SH-SY5Y (cell line): Measurements from ENCODE around the gene RAP1B.

Experiments used
- GATA2 ChIP-seq: IDR thresholded peaks from 2 replicates; pipeline ENCODE4 v1.6.1; 2011; ENCODE audit warnings: mild to moderate bottlenecking, low read depth, low read length
- GATA3 ChIP-seq: IDR thresholded peaks from 2 replicates; pipeline ENCODE4 v1.6.1; 2011; ENCODE audit warnings: low read depth, mild to moderate bottlenecking, low read length, moderate library complexity

Gene RAP1B

GRCh38 chr12:68633614-68634558 is 23.2 kb downstream of the RAP1B start:
- TF ChIP-seq GATA2 (no peak), GATA3 (no peak)

DNA sequence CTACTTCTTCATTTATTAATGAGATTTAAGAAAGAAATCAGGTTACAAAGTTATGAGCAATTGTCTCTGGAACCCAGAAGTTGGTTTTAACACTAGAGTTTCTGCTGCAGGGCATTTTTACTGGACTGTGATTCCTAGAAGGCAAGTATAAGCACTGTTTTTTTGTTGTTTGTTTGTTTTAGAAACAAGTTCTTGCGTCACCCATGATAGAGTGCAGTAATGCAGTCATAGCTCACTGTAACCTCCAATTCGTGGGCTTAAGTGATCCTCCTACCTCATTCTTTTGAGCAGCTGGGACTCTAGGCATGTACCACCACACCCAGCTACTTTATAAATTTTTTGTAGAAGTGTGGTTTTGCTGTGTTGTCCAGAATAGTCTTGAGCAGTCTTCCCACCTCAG is 25.6 kb downstream of the RAP1B start:
- TF ChIP-seq GATA2 (no peak), GATA3 (no peak)

DNA sequence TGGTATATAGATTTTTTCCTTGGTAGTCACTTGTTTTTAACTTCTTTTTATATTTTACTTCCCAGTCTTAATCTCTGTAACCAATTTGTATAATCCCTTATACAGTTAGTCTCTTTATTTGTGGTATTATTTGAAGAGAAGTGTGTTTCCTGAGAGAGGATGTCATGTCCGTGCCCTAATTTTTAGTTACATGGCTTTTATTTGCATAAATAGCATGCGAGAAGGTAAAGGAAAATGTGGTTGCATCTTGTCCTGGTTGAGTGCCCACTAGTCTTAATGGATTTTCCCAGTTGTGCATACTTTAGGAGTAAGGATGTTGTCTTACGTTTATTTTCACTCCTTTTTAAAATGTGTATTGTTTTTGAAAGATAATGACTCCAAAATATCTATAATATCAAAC is 27.5 kb downstream of the RAP1B start:
- TF ChIP-seq GATA3 (no peak), GATA2 (no peak)

- no peak for TF ChIP-seq GATA2
- TF ChIP-seq GATA3, result no peak
Measured at GRCh38 chr12:68638721-68639395, 28.2 kb downstream of the RAP1B start.

GRCh38 chr12:68639396-68639767 is 28.7 kb downstream of the RAP1B start:
- TF ChIP-seq GATA2 (no peak), GATA3 (no peak)

GRCh38 chr12:68641138-68641537 is 30.4 kb downstream of the RAP1B start:
- TF ChIP-seq GATA2, result no peak
- TF ChIP-seq GATA3, result no peak

GRCh38 chr12:68646484-68646883 is 35.8 kb downstream of the RAP1B start:
- TF ChIP-seq GATA3, result no peak
- TF ChIP-seq GATA2, result no peak

DNA sequence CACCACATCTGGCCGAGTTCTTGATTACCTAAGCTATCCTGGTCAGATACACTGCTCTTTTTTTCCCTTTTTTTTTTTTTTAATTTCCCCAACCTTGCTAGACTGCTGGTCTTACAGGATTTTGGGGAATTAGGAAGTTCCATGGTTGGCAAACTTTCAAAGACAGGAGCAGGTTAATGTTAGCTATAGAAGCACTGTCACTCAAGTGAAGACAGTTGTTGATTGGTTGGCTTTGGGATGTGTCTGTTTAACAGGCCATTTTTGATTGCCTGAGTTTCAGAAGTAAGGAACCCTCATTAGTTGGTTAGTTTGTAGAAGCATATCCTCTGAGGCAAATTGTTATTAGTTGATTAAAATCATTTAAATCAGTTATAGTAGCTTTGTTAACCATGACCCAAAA is 36.8 kb downstream of the RAP1B start:
- TF ChIP-seq GATA2, result no peak

GRCh38 chr12:68648179-68648578 is 37.5 kb downstream of the RAP1B start:
- TF ChIP-seq GATA3 (no peak), GATA2 (no peak)

GRCh38 chr12:68665016-68665569 is 54.4 kb downstream of the RAP1B start:
- TF ChIP-seq GATA2 (no peak), GATA3 (no peak)

- TF ChIP-seq GATA3 (no peak), GATA2 (no peak)
Measured at GRCh38 chr12:68667291-68667690, 56.6 kb downstream of the RAP1B start.

DNA sequence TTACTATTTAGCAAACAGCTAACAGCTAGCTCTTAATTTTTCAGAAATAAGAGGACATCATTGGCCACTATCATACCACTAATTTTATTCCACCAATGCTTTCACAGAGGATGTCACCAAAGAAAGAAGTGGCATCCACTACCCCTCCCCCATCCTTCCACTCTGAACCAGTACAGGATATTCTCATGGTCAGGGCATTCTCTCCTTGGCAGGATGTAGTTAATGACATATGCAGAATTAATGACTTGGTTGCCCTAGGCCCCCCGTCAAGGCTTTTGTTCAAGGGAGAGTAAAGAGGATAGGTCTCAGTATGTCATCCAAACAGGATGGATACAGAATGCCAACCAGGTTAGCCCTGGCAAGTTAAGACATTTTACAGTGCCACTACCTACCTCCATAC is 57.2 kb downstream of the RAP1B start:
- TF ChIP-seq GATA2, result no peak
- no peak for TF ChIP-seq GATA3

DNA sequence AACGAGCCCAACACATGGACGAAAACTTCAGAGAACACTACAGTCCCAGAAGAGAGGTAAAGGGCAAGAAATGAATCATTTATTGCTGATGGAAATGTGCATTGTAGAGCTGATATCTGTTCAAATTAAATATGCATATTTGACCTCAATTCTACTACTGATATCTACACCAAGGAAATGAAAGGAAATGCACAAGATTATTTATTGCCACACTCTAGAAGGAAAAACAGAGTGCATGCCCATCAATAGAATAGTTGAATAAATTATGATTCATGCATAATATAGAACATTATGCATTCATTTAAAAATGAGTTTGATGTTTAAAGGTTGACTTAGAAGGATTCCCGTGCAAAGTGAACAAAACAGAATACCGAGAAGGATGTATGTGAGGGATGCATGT is 60.5 kb downstream of the RAP1B start:
- no peak for TF ChIP-seq GATA2
- TF ChIP-seq GATA3, result no peak

GRCh38 chr12:68673788-68674187 is 63.1 kb downstream of the RAP1B start:
- no peak for TF ChIP-seq GATA2
- no peak for TF ChIP-seq GATA3

DNA sequence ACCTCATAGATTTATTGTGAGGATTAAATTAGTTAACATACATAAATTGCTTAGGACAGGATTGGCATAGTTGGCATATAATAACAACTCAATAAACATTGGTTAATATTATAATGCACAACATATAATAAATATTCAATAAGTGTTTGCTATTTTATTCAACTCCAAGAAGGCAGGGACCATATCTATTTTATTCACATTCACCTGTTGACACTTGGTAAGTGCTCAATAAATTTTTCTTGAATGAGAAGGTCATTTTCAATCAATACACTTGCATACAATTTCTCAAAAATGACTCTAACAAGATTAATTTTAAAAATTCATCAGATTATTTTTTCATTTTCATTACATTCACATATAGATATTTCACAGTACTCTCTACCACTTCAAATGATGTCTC is 63.7 kb downstream of the RAP1B start:
- TF ChIP-seq GATA3 (no peak), GATA2 (no peak)
